Activated gamma-delta T cell (primary cell): ENCODE measurements around the gene LSAMP.

ENCODE experiments used
- DNase-seq: peaks from one replicate; lab custom pipeline; 2025; lab: John Stamatoyannopoulos, UW

Gene LSAMP

GRCh38 chr3:116356056-116356455 lies 89.2 kb downstream of the LSAMP start:
- no peak for DNase-seq

GRCh38 chr3:116354382-116354781 lies 90.9 kb downstream of the LSAMP start:
- no peak for DNase-seq

- no peak for DNase-seq
Observed at GRCh38 chr3:116350119-116350733, 95.1 kb downstream of the LSAMP start.

- no peak for DNase-seq
Observed at GRCh38 chr3:116348216-116348615, 97.1 kb downstream of the LSAMP start.

GRCh38 chr3:116342499-116342898 lies 102.8 kb downstream of the LSAMP start:
- DNase-seq: no peak

GRCh38 chr3:116341899-116342298 lies 103.4 kb downstream of the LSAMP start:
- DNase-seq: no peak

GRCh38 chr3:116341381-116341780 lies 103.9 kb downstream of the LSAMP start:
- no peak for DNase-seq

GRCh38 chr3:116340680-116341216 lies 104.5 kb downstream of the LSAMP start:
- no peak for DNase-seq

GRCh38 chr3:116339441-116340028 lies 105.8 kb downstream of the LSAMP start:
- DNase-seq: no peak

GRCh38 chr3:116338713-116339112 lies 106.6 kb downstream of the LSAMP start:
- no peak for DNase-seq

- no peak for DNase-seq
Observed at GRCh38 chr3:116337229-116337628, 108.1 kb downstream of the LSAMP start.

GRCh38 chr3:116331380-116331779 lies 113.9 kb downstream of the LSAMP start:
- DNase-seq: no peak

GRCh38 chr3:116322750-116323375 lies 122.4 kb downstream of the LSAMP start:
- no peak for DNase-seq

- no peak for DNase-seq
Observed at GRCh38 chr3:116318370-116318769, 126.9 kb downstream of the LSAMP start.

- DNase-seq: no peak
Observed at GRCh38 chr3:116316771-116317170, 128.5 kb downstream of the LSAMP start.

GRCh38 chr3:116314476-116314875 lies 130.8 kb downstream of the LSAMP start:
- DNase-seq: no peak

- no peak for DNase-seq
Observed at GRCh38 chr3:116306720-116307119, 138.6 kb downstream of the LSAMP start.

- DNase-seq: no peak
Observed at GRCh38 chr3:116306149-116306548, 139.1 kb downstream of the LSAMP start.

GRCh38 chr3:116302087-116302747 lies 143.1 kb downstream of the LSAMP start:
- no peak for DNase-seq

- DNase-seq: no peak
Observed at GRCh38 chr3:116301422-116301821, 143.9 kb downstream of the LSAMP start.

GRCh38 chr3:116300226-116300625 lies 145.1 kb downstream of the LSAMP start:
- no peak for DNase-seq

GRCh38 chr3:116299646-116300081 lies 145.6 kb downstream of the LSAMP start:
- DNase-seq: no peak

GRCh38 chr3:116298151-116298550 lies 147.1 kb downstream of the LSAMP start:
- DNase-seq: no peak
